HG03342 (cell line): ENCODE data around the gene ARIH2.
"Not testable (repeated sequence)": the region's sequence is repeated elsewhere in the genome, so short reads cannot be mapped to it uniquely, and the experiment has no call there.

Experiments
- ATAC-seq: cut with Tn5 transposase; IDR thresholded peaks from one replicate; pipeline ENCODE4 v1.9.1; 2021; ENCODE audit warnings: mild to moderate bottlenecking, moderate library complexity; ENCODE audit not compliant: unreplicated experiment

Gene ARIH2

DNA sequence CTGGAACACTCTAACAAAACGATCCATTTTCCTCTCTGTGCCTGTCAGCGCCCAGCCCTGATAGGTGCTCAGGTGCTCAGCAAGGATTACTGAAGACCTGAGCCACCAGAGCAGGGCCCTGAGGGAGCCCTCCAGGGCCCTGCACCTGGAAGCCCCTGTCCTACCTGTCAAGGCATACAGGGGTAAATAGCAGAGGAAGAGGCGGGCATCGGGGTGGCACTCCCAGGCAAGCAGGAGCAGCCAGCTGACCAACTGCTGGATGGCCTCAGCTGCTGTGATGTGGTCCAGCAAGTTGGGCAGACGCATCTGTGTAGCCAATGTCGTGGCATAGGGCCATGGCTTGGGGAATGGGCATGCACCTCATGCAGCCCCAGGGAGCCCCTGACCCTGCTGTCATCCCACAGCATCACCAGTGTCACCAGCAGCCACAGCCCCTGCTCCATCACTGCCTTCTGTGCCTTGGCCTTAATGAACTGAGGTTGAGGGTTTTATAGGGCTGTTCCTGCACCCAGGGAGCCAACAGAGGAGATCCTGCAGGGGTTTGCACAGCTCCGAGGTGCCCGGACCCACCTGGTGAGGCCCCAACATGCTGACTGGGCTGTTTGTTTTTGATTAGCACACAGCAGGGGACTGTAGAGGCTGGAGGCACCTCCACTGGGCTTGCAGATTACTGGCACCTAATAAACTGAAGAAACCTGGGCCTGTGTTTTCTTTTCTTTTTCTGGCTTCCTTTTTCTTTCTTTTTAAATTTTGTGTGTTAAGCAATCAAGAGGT, 80.6 kb downstream of the ARIH2 start:
- no peak for ATAC-seq

- ATAC-seq, result no peak
Observed at GRCh38 chr3:49001155-49001554, 82.5 kb downstream of the ARIH2 start.

GRCh38 chr3:49004352-49005302, 86.0 kb downstream of the ARIH2 start:
- no peak for ATAC-seq

DNA sequence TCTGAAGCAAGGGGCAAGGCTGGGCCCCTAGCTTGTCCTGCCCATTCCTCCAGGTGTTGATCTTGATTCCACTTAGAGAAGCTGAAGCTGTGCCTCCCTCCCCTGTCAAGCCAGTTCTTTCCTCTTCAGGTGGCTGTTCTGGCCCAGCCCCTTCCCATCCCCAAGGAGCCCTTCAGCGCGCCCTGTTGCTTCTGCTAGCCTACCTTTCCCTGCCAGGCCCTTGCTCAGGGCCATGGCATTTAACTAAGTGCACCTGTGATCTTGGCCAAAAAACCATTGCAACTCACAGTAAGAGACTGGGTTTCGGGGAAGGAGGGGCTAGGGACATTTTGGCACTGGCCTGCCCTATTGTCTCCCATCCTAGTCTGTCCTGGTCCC, 86.7 kb downstream of the ARIH2 start:
- no peak for ATAC-seq

- no peak for ATAC-seq
Observed at GRCh38 chr3:49005998-49006397, 87.4 kb downstream of the ARIH2 start.

- ATAC-seq, result no peak
Observed at GRCh38 chr3:49006408-49007067, 87.9 kb downstream of the ARIH2 start.

- peak; percentile 84 for ATAC-seq
Observed at GRCh38 chr3:49007068-49007770, 88.6 kb downstream of the ARIH2 start, which contains the start of gene WDR6. TSS of gene WDR6 (plus strand) at chr3:49007391. CDS start at chr3:49007432, 41 bp downstream.

GRCh38 chr3:49007771-49008528, 89.3 kb downstream of the ARIH2 start:
- peak; percentile 33 for ATAC-seq

- not testable (repeated sequence) for ATAC-seq
Observed at GRCh38 chr3:49008627-49009026, 90.0 kb downstream of the ARIH2 start.

DNA sequence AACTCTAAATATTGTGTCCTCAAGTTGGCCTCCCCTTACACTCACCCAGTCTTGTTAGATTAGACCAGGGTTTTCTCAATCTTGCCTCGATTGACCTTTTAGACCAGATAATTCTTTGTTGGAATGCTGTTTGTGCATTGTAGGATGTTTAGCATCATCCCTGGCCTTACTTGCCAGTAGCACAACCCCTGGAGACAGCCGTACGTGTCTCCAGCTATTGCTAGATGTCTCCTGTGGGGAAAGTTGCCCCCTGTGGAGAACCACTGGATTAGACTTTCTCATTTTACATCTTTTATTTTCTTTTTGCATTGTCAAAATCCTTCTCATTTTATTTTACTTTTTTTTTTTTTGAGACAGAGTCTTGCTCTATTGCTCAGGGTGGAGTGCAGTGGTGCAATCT, 90.8 kb downstream of the ARIH2 start:
- ATAC-seq, result no peak

DNA sequence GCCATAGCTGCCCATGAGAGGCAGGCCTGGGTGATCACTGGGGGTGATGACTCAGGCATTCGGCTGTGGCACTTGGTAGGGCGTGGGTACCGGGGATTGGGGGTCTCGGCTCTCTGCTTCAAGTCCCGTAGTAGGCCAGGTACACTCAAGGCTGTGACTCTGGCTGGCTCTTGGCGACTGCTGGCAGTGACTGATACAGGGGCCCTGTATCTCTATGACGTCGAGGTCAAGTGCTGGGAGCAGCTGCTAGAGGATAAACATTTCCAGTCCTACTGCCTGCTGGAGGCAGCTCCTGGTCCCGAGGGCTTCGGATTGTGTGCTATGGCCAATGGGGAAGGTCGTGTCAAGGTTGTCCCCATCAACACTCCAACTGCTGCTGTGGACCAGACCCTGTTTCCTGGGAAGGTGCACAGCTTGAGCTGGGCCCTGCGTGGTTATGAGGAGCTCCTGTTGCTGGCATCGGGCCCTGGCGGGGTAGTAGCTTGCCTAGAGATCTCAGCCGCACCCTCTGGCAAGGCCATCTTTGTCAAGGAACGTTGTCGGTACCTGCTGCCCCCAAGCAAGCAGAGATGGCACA, 93.9 kb downstream of the ARIH2 start:
- ATAC-seq, result no peak

DNA sequence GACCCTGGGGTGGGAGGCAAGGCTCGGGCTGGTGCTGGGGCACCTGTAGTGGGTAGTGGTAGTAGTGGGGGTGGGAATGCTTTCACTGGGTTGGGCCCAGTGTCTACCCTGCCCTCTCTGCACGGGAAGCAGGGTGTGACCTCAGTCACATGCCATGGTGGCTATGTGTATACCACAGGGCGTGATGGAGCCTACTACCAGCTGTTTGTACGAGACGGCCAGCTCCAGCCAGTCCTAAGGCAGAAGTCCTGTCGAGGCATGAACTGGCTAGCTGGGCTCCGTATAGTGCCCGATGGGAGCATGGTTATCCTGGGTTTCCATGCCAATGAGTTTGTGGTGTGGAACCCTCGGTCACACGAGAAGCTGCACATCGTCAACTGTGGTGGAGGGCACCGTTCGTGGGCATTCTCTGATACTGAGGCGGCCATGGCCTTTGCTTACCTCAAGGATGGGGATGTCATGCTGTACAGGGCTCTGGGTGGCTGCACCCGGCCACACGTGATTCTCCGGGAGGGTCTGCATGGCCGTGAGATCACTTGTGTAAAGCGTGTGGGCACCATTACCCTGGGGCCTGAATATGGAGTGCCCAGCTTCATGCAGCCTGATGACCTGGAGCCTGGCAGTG, 94.6 kb downstream of the ARIH2 start:
- ATAC-seq, result no peak

DNA sequence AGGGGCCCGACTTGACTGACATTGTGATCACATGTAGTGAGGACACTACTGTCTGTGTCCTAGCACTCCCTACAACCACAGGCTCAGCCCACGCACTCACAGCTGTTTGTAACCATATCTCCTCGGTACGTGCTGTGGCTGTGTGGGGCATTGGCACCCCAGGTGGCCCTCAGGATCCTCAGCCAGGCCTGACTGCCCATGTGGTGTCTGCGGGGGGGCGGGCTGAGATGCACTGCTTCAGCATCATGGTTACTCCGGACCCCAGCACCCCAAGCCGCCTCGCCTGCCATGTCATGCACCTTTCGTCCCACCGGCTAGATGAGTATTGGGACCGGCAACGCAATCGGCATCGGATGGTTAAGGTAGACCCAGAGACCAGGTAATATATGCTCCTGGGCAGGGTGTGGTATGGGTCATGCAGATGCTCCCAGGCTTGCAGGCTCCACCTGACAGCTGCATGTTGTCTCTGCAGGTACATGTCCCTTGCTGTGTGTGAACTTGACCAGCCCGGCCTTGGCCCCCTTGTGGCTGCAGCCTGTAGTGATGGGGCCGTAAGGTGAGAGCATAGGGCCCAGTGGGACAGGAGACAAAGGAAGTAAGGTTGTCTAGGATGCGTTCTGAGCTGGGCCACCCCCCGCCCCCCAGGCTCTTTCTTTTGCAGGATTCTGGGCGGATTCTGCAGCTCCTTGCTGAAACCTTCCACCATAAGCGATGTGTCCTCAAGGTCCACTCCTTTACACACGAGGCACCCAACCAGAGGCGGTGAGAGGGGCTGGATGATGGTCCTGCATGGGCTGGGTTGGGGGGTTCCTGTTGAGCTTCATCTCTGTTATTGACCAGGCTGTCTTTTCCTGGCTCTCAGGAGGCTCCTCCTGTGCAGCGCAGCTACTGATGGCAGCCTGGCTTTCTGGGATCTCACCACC, 95.4 kb downstream of the ARIH2 start:
- ATAC-seq, result no peak

DNA sequence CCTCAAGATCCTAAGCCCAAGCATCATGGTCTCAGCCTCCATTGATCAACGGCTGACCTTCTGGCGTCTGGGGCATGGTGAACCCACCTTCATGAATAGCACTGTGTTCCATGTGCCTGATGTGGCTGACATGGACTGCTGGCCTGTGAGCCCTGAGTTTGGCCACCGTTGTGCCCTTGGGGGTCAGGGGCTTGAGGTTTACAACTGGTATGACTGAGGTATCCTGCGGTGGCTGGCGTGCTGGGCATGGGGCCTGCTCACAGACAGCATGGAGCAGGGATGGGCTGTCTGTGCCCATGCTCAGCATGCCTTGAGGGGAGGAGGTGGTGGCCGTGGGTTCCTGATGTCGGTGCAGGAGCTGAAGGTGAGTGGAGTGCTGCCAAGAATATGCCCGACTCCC, 96.4 kb downstream of the ARIH2 start:
- ATAC-seq, result no peak

GRCh38 chr3:49015765-49016164, 97.1 kb downstream of the ARIH2 start:
- ATAC-seq, result no peak

GRCh38 chr3:49016414-49017228, 98.0 kb downstream of the ARIH2 start:
- no peak for ATAC-seq

DNA sequence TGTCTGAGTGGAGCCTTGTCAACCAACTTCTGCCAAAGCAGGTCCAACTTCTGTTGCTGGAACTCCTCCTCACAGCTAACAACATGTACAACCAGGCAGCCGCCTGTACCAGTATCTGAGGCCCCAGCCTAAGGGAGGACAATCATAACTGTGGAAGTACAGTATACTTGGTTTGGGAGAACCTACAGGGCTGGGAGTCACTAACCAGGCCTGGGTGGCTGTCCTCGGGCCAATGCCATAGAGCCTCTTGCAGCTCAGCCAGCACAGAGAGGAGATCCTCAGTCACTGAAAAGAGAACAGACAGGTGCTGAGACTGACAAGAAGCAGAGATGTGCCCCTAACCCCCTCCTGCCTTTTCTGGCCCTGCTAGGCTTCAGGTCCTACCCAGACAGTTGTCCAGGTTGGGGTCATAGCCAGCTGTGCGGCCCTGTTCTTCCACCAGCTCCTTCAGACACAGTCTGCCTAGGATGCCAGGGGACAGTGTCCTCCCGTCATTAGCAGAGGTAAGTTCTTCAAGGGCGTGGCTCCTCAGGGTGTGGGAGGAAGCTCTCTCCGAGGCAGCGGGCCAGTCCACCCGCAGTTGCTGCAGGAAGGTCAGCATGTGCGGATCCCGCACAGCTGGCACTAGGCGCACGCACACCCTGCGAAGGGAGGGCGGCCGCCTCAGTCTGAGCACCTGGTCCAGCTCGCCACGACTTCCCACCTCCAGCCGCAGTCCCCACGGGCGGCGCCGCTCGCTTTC, 98.8 kb downstream of the ARIH2 start:
- ATAC-seq, result no peak
